ENCODE results near the gene LRFN4.

Gene LRFN4

DNA sequence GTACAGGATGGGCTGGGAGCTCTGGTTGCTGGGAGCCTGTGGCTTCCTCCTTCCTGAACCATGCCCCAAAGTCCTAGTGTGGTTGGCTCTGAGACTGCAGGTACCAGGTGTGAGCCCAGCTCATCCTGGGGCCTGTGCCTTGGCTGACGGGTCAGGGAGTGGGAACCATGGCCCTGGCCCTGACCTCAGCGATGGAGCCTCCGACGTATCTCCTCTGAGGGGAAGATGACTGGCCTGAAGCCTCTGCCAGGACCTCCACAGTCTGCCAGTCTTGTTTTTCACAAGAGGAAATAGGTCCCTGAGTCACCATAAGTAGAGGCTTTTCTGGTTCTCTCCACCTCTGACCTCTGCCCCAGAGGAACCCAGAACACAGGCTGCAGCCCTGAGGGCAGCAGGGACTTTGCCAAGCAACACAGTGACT is 10.2 kb upstream of the LRFN4 start:
- TF ChIP-seq, protein P1, sequence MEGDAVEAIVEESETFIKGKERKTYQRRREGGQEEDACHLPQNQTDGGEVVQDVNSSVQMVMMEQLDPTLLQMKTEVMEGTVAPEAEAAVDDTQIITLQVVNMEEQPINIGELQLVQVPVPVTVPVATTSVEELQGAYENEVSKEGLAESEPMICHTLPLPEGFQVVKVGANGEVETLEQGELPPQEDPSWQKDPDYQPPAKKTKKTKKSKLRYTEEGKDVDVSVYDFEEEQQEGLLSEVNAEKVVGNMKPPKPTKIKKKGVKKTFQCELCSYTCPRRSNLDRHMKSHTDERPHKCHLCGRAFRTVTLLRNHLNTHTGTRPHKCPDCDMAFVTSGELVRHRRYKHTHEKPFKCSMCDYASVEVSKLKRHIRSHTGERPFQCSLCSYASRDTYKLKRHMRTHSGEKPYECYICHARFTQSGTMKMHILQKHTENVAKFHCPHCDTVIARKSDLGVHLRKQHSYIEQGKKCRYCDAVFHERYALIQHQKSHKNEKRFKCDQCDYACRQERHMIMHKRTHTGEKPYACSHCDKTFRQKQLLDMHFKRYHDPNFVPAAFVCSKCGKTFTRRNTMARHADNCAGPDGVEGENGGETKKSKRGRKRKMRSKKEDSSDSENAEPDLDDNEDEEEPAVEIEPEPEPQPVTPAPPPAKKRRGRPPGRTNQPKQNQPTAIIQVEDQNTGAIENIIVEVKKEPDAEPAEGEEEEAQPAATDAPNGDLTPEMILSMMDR (IDR thresholded peaks at IDR 0.05): no peak
- H3K27me3 ChIP-seq: no peaks in the 10 kb centered on the region
- peaks cover 33% of the 10 kb centered on the region for H3K36me3 ChIP-seq
- no peaks in the 10 kb centered on the region for H3K9me3 ChIP-seq
- H3K4me3 ChIP-seq (ENCODE audit: low read depth in 1 of 2, low read length in 1 of 2): no peak overlapping the region
- peaks cover 22 to 23% of the 10 kb centered on the region in 2 experiments for H3K4me1 ChIP-seq (ENCODE audit: control insufficient read depth in 1 of 2, insufficient read depth in 1 of 2, low read depth in 1 of 2, low read length in 1 of 2)
- no peak overlapping the region for H3K27ac ChIP-seq

DNA sequence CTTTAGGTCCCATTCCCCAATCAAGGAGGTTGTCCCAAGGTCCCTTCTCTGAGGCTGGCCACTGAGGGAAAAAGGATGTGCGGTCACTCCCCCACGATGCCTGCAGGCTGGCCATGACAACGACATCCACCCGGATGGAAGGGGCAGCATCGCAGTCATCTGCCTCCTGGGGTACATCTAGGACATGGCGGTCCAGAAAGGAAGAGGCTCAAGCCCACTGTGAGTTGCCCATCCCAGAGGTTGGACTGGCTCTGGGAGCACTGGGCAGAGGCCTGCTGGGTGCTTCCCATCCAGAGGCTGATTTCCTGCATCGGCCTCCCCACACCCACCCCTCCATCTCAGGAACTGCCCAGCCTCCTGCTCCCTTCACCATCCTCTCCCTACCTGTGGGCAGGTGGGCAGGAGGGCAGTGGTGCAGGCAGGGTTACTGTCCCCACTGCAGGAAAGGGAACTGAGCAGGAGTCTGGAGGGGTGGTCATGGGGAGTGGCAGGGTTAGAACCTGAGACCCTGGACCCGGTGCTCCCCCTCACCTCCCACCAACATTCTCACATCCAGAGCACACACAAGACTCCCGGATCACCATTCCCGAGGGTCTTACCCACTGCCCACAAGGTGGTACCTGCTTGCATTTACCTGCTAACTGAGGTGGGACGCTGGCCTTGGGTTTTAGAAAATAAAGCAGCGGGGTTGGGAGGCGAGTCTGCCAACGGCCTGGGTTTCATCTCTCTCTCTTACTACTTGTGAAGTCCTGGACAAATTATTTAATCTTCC is 9.2 kb upstream of the LRFN4 start:
- Histone ChIP-seq H3K4me3 (ENCODE audit: low read depth in 1 of 2, low read length in 1 of 2) (no peak overlapping the region), H3K27ac (no peak overlapping the region), H3K27me3 (no peaks in the 10 kb centered on the region), H3K36me3 (peaks cover 33% of the 10 kb centered on the region), H3K9me3 (no peaks in the 10 kb centered on the region), H3K4me1 (ENCODE audit: control insufficient read depth in 1 of 2, insufficient read depth in 1 of 2, low read depth in 1 of 2, low read length in 1 of 2) (peaks cover 12 to 19% of the 10 kb centered on the region in 2 experiments)
- TF ChIP-seq, protein P1 (IDR thresholded peaks at IDR 0.05): no peak

DNA sequence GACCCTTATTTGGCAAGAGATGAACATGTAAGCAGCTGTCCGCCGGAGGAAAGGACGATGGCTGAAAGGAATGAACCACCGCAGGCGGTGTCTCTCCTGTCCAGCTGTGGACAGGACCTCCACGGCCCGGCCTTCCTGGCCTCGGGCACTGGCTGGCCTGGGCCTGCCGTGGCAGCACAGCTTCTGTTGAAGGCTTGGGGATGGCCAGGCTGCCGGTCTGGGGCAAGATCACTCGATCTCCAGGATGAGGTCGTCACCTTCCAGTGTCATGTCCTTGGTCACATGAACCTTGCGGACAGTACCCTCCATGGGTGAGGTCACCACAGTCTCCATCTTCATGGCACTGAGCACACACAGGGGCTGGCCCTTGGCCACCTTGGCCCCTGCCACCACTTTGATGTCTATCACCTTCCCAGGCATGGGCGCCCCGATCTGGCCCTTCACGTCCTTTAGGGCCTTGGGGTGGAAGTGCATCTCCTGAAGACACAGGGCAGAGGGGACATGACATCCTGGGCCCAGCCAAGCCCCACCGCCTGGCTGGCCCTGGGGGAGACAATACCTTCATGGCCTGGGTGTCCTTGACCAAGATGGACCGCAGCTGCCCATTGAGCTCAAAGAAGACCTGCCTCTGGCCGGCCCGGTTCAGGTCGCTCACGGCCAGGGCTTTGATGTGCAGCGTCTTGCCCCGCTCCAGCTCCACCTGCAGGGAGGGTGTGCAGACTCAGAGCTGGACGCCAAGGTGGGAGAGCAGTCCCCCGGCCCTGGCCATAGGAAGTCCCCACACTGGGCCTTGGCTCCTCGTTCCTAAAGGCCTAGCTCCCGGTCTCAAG is 8.0 kb upstream of the LRFN4 start:
- TF ChIP-seq, protein P1 (IDR thresholded peaks at IDR 0.05): no peak
- no peak overlapping the region for H3K27ac ChIP-seq
- H3K4me1 ChIP-seq (ENCODE audit: control insufficient read depth in 1 of 2, insufficient read depth in 1 of 2, low read depth in 1 of 2, low read length in 1 of 2): peaks cover 7 to 13% of the 10 kb centered on the region in 2 experiments
- H3K9me3 ChIP-seq: no peaks in the 10 kb centered on the region
- H3K27me3 ChIP-seq: no peaks in the 10 kb centered on the region
- peaks cover 33% of the 10 kb centered on the region for H3K36me3 ChIP-seq
- H3K4me3 ChIP-seq (ENCODE audit: low read depth in 1 of 2, low read length in 1 of 2): no peak overlapping the region

DNA sequence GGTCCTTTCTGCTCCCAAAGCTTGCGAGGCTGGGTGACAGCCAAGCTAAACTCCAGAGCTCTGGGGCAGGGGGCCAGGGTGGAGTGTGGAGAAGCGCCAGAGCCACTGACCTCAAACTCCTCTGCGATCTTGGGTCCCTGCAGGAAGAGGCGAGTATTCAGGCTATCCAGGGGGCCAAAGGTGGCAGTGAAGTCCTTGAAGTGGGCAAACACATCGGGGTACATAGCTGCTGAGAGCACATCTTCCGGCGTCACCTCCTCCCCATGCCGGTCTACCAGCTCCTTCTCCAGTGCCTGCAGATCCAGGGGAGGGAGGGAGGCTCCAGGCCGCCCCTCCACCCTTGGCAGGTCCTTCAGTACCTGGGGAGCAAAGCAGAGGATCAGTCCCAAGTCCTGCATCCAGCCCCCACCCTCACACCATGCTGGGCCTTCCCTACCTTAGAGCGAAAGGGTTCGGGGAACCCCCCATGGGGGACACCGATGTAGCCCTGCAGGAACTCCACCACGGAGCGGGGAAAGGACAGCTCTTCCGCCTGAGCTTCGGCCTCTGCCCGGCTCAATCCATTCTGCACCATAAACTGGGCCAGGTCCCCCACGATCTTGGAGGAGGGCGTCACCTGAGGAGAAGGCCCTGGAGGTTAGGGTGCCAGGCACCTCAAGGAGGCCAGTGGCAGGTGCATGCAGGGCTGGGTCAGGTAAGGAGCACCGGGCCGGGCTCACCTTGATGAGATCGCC is 7.2 kb upstream of the LRFN4 start:
- Histone ChIP-seq H3K4me1 (ENCODE audit: control insufficient read depth in 1 of 2, insufficient read depth in 1 of 2, low read depth in 1 of 2, low read length in 1 of 2) (peaks cover 0 to 8% of the 10 kb centered on the region in 2 experiments), H3K27ac (no peak overlapping the region), H3K4me3 (ENCODE audit: low read depth in 1 of 2, low read length in 1 of 2) (no peak overlapping the region), H3K27me3 (no peaks in the 10 kb centered on the region), H3K36me3 (peaks cover 33% of the 10 kb centered on the region), H3K9me3 (no peaks in the 10 kb centered on the region)
- TF ChIP-seq, protein P1 (IDR thresholded peaks at IDR 0.05): no peak

DNA sequence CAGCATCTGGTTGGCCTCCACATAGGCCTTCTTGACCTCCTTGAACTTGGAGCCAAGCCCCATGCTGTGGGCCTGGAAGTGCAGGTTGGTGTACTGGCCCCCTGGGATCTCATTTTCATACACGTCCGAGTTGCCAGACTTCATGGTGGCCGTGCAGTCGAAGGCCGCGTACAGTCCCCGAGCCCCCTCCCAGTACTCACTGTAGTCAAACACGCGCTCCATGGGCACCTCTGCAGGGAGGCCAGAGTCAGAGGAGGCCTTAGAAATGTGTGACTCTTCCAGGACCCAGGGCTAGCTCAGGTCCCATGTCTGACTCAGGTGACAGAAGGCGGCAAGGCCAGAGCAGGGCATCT is 6.7 kb upstream of the LRFN4 start:
- Histone ChIP-seq H3K4me1 (ENCODE audit: control insufficient read depth in 1 of 2, insufficient read depth in 1 of 2, low read depth in 1 of 2, low read length in 1 of 2) (peaks cover 0 to 8% of the 10 kb centered on the region in 2 experiments), H3K36me3 (peaks cover 28% of the 10 kb centered on the region)

More for the DNA sequence above, 6.7 kb upstream of the LRFN4 start:
- TF ChIP-seq, protein P1 (IDR thresholded peaks at IDR 0.05): no peak
- Histone ChIP-seq H3K4me3 (ENCODE audit: low read depth in 1 of 2, low read length in 1 of 2) (no peak overlapping the region), H3K9me3 (no peaks in the 10 kb centered on the region), H3K27me3 (no peaks in the 10 kb centered on the region), H3K27ac (no peak overlapping the region)
